SK-N-SH treated with all-trans-retinoic acid at 6 μM for 48 hours (cell line): Measurements from ENCODE around the gene SCN4A.

Source experiments
- CSRNP3 ChIP-seq: fragments of 250-450 bp; sonication (Bioruptor Pico); IDR thresholded peaks from 2 replicates; pipeline ENCODE4 v1.5.1; 2021; ENCODE audit warnings: mild to moderate bottlenecking, moderate library complexity
- ISL1 ChIP-seq: fragments of 250-450 bp; sonication (Bioruptor Pico); IDR thresholded peaks from 2 replicates; pipeline ENCODE4 v2.1.2; 2022; ENCODE audit warnings: mild to moderate bottlenecking, moderate library complexity
- OSR1 ChIP-seq: fragments of 250-450 bp; sonication (Bioruptor Pico); IDR thresholded peaks from 2 replicates; pipeline ENCODE4 v1.8.0; 2022; ENCODE audit warnings: moderate library complexity, mild to moderate bottlenecking, inconsistent platforms
- PATZ1 ChIP-seq: fragments of 250-450 bp; sonication (Bioruptor Pico); IDR thresholded peaks from 2 replicates; pipeline ENCODE4 v1.8.0; 2020; ENCODE audit warnings: mild to moderate bottlenecking, moderate library complexity, borderline replicate concordance
- RARB ChIP-seq: fragments of 250-450 bp; sonication (Bioruptor Pico); IDR thresholded peaks from 2 replicates; pipeline ENCODE4 v1.8.0; 2021; ENCODE audit warnings: mild to moderate bottlenecking, moderate library complexity
- TSHZ2 ChIP-seq: fragments of 250-450 bp; sonication (Bioruptor Pico); IDR thresholded peaks from 2 replicates; pipeline ENCODE4 v1.5.0; 2020; ENCODE audit warnings: mild to moderate bottlenecking, moderate library complexity
- ZFP3 ChIP-seq: fragments of 250-450 bp; sonication (Bioruptor Pico); IDR thresholded peaks from 2 replicates; pipeline ENCODE4 v1.5.0; 2020; ENCODE audit warnings: mild to moderate bottlenecking, moderate library complexity
- ZFP30 ChIP-seq: fragments of 450-650 bp; formaldehyde crosslinking; IDR thresholded peaks from 2 replicates; pipeline ENCODE4 v1.5.0; 2022; ENCODE audit warnings: mild to moderate bottlenecking, moderate library complexity

- TF ChIP-seq PATZ1 (CRISPR knock-in tag) (no peak), RARB (no peak), ZFP30 (CRISPR knock-in tag) (no peak), OSR1 (CRISPR knock-in tag) (no peak), CSRNP3 (CRISPR knock-in tag) (no peak), ISL1 (CRISPR knock-in tag) (no peak), ZFP3 (CRISPR knock-in tag) (no peak), TSHZ2 (CRISPR knock-in tag) (no peak)
These were observed 12.8 kb upstream of the SCN4A start for GRCh38 chr17:63985387-63986140.
